ENCODE results near the gene KIF19.
"Not testable (repeated sequence)": the region's sequence is repeated elsewhere in the genome, so short reads cannot be mapped to it uniquely, and the experiment has no call there.

The KIF19 gene, protein sequence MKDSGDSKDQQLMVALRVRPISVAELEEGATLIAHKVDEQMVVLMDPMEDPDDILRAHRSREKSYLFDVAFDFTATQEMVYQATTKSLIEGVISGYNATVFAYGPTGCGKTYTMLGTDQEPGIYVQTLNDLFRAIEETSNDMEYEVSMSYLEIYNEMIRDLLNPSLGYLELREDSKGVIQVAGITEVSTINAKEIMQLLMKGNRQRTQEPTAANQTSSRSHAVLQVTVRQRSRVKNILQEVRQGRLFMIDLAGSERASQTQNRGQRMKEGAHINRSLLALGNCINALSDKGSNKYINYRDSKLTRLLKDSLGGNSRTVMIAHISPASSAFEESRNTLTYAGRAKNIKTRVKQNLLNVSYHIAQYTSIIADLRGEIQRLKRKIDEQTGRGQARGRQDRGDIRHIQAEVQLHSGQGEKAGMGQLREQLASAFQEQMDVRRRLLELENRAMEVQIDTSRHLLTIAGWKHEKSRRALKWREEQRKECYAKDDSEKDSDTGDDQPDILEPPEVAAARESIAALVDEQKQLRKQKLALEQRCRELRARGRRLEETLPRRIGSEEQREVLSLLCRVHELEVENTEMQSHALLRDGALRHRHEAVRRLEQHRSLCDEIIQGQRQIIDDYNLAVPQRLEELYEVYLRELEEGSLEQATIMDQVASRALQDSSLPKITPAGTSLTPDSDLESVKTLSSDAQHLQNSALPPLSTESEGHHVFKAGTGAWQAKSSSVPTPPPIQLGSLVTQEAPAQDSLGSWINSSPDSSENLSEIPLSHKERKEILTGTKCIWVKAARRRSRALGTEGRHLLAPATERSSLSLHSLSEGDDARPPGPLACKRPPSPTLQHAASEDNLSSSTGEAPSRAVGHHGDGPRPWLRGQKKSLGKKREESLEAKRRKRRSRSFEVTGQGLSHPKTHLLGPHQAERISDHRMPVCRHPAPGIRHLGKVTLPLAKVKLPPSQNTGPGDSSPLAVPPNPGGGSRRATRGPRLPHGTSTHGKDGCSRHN

GRCh38 chr17:74325743-74326379 is at the start of gene KIF19:
KIF19 (plus strand) TSS chr17:74326226; CDS start chr17:74326350, 124 bp downstream.
- peak; percentile 81 for DNase-seq

- DNase-seq = peak; percentile 73
Measured at GRCh38 chr17:74276541-74277009, 49.5 kb upstream of the KIF19 start.

GRCh38 chr17:74277935-74278334 is 48.1 kb upstream of the KIF19 start:
- no peak for DNase-seq

DNA sequence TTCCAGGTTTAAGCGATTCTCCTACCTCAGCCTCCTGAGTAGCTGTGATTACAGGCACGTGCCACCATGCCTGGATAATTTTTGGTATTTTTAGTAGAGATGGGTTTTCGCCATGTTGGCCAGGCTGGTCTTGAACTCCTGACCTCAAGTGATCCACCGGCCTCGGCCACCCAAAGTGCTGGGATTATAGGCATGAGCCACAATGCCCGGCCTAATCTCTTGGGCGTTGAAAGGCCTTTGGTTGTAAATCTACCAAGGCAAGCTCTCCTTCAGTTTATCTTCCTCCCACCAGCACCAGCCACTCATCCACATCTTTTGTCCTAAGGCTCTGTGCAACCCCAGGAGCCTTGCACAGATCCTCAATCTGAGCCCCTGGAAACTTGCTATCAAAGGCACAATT is 46.4 kb upstream of the KIF19 start:
- DNase-seq = not testable (repeated sequence)

DNA sequence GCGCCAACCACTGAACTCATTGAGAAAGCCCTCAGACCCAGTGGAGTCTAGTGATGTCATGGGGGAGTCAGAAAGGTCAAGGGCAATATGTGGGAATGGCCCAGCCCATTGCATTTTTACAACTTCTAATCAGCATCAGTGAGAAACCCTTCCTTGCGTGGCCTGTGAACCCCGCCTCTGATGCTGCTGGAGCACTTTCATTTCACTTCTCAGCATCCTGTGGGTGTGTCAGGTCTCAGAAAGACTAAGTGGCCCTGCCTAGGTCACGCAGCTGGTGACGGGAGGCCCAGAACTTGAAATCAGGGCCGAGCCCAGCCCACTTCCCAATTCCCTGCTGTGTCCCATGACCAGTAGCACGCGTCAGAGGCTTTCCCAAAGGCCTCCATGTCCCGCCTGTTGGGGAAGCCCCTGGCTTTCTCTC is 45.9 kb upstream of the KIF19 start:
- no peak for DNase-seq

DNA sequence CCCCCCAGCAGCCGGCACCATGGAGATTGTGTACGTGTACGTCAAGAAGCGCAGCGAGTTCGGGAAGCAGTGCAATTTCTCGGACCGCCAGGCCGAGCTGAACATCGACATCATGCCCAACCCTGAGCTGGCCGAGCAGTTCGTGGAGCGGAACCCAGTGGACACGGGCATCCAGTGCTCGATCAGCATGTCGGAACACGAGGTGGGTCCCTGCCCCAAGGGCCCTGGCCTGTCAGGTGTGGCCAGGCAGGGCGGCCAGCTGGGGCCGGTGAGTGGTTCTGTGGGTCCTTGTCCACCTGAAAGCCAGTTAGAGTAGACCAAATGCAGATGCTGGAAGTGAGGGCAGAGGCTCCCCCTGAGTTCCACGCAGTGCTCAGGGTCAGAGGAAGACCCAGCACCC is 44.2 kb upstream of the KIF19 start:
- no peak for DNase-seq

- DNase-seq = not testable (repeated sequence)
Measured at GRCh38 chr17:74282274-74282586, 43.8 kb upstream of the KIF19 start.

DNA sequence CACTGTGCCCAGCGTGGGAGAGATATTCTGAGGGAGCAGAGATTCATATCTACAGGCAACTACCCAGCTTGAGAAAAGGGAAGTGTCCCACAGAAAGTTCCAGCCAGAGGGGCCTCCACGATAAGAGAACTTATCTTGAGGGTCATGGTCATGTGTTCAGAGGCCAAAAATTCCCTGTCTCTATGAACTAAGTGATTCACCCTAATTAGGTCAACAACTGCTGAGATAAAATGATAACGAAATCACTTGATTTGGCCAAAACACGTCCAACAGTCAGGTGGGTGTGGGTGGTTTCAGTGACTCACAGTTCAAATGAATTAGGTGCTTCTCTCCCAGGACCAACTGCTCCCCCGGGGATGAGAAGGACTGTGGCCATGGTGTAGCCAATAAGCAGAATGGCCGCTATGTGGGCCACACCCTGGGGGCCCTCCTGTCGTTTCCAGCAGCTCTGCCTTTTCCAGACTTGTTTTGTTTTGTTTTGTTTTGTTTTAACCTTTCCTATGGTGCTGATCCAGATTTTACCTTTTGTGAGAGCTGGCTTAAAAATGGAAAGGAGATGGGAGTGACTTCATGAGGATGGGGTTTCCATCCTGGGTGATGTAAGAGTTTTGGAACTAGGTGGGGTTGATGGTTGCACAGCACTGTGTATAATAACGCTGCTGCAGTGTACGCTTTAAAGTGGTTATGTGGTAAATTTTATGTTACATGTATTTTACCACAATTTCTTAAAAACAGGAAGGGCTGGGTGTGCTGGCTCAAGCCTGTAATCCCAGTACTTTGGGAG is 43.2 kb upstream of the KIF19 start:
- no peak for DNase-seq

GRCh38 chr17:74283371-74283673 is 42.7 kb upstream of the KIF19 start:
- DNase-seq = no peak

DNA sequence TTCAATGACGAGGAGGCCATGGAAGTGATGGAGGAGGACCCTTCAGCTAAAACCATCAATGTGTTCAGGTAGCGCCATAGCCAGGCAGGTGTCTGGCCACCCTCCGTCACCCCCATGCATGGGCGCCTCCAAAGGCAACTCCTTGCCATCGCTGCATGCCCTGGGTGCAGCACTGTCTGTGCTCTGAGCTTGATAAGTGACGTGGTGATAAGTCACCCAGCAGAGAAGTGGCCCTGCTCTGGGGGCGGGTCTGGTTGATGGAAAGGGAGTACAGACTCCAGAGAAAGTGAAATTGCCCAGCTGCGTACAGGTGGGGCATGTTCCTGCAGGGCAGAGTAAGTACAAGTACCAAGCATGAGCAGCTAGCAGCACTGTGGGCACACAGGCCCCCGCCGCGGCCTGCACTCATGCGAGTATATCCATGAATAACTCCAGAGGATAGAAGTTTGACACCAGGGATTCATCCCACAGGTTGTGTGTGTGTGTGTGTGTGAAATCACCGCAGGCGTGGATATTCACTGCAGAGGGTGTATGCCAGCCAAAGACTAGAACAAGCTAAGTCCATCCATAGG is 38.9 kb upstream of the KIF19 start:
- DNase-seq = no peak

DNA sequence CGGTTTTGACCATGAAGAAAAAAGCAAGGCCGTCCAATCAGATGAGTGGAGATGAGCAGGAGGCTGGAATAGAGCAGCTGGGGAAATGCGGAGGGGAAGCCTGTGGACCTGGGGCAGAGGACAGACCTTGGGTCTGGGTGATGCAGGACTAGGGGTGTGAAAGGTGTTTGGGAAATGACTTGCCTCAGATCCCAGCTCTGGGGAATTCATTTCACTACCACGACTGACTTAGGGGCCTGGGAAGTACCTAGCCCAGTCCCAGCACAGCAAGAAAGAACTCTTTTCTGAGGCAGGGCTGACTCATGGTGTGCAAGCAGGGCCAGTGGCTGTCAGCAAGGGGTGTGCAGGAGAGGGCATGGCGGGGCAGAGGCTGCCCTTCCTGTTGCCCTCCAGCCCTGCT is 37.2 kb upstream of the KIF19 start:
- no peak for DNase-seq

DNA sequence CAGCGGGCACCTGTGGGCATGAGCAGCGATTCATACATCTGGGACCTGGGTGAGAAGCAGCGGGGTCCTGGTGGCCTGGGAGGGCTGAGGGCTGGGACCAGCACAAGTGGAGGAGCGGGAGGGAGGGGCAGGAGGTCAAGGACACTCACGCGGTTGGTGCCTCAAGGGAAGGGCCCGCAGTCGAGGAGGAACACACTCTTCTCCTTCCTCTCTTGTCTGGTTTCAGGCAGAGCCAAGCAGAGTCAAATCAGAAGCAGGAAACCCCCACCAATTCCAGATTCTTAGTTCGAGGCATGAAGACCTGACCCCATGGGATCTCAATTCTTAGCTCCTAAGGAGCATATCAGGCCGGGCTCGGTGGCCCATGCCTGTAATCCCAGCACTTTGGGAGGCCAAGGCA is 36.3 kb upstream of the KIF19 start:
- no peak for DNase-seq

DNA sequence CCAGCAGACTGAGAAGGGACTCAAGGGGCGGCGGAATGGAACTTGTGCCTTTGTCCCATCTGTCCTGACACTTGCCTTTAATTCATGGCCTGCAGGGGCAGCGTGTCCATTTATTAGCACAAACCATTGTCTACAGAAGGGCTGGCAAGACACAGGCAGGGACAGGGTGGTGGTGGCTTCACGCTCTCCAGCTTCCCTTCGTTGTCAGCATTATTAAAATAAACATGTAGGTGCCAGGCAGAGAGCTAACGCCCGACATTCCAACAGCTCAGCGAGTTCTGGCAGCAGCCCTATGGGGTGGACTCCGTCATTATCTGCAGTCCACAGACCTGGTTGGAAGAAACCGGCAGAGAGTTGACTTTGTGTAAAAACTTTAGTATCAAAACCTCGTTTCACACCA is 35.7 kb upstream of the KIF19 start:
- DNase-seq = peak; percentile 33

DNA sequence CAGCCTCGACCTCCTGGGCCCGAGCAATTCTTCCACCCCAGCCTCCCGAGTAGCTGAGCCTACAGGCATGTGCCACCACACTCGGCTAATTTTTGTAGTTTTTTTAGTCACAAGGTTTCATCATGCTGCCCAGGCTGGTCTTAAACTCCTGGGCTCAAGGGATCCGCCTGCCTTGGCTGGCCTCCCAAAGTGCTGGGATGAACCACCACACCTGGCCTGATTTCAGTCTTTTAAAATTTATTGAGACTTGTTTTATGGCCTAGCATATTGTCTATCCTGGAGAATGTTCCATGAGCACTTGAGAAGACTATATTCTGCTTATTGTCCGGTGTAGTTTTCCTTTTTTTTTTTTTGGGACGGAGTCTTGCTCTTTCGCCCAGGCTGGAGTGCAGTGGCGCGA is 33.5 kb upstream of the KIF19 start:
- DNase-seq = no peak

DNA sequence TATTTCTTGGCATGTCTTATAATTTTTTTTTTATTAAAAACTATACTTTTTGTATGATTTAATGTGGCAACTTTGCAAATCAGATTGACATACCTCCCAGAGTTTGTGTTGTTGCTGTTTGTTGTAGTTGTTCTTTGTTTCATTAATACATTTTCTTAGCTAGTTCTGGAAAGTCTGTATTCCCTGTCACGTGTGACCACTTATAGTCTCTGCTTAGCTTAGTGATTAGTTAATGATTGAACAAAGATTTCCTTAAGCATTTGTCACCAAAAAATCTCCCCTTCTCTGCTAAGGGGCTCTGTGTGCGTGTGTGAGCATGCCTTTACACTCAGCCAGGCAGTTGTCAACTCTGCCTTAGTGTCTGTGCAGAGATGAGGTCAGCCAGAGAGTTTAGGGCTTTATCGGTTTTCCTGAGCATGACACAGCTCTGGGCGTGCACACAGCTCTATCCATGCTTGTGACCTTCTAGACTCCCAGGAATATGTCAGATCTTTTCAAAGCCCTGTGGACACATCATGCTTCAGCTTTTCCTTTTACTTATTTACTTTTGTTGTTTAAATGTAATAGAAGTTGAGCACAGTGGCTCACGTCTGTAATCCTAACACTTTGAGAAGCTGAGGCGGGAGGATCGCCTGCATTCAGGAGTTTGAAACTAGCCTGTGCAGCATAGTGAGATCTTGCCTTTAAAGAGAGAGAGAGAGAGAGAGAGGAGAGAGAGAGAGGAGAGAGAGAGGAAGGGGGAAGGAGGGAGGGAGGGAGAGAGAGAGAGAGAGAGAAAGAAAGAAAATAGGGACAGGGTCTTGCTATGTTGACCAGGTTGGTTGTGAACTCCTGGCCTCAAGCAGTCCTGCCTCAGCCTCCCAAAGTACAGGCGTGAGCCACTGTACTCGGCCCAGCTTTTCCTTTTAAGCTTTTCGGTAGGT is 30.1 kb upstream of the KIF19 start:
- DNase-seq = peak; percentile 19

- DNase-seq = peak; percentile 87
Measured at GRCh38 chr17:74296548-74296936, 29.5 kb upstream of the KIF19 start.

- DNase-seq = no peak
Measured at GRCh38 chr17:74297941-74298340, 28.1 kb upstream of the KIF19 start.

GRCh38 chr17:74298778-74299177 is 27.2 kb upstream of the KIF19 start:
- DNase-seq = peak; percentile 34

GRCh38 chr17:74299226-74300009 is 26.6 kb upstream of the KIF19 start:
- no peak for DNase-seq

- DNase-seq = no peak
Measured at GRCh38 chr17:74303305-74303704, 22.7 kb upstream of the KIF19 start.

Data from eye (tissue), 1 donor.